Body of pancreas (tissue), 4 donors: ENCODE results near the gene HEATR3. TPM values are rescaled to one million over a fixed set of nuclear protein-coding genes. Genes with fewer than 3 reads are reported as not detected.
A peak's percentile ranks its signal among the peaks of the same experiment; 100 is the strongest.

Source experiments
- ATAC-seq: fragments of 150-250 bp; one replicate; pipeline ENCODE4 v1.9.1; 2016
- DNase-seq, 4 donors: peaks; one replicate each; pipeline ENCODE4 v3.0.0-alpha.2; 2019
- H3K27ac ChIP-seq, 4 donors: fragments of 200-600 bp; sonication (generic); 1 replicate in 3 of 4; 2 replicates in 1 of 4; pipeline versions ENCODE4 v1.5.1 to v1.6.1; 2016 to 2019; ENCODE audit warnings: mild to moderate bottlenecking in 1 of 4, mixed read lengths in 1 of 4, moderate library complexity in 1 of 4
- H3K27me3 ChIP-seq, 2 donors: fragments of 200-600 bp; sonication (generic); one replicate each; pipeline ENCODE4 v1.6.0; 2016; ENCODE audit warnings: mild to moderate bottlenecking in 1 of 2
- H3K36me3 ChIP-seq, 2 donors: fragments of 200-600 bp; sonication (generic); replicated peaks in 1 of 2; 2 replicates each; pipeline ENCODE4 v1.5.1; 2016; ENCODE audit warnings: low read depth in 2 of 2; ENCODE audit not compliant: insufficient read depth in 1 of 2
- H3K4me1 ChIP-seq: fragments of 200-600 bp; sonication (generic); one replicate; pipeline ENCODE4 v1.6.0; 2016
- H3K4me3 ChIP-seq, 2 donors: fragments of 200-600 bp; sonication (generic); 1 replicate in 1 of 2; 2 replicates in 1 of 2; pipeline ENCODE4 v1.5.1; 2016 to 2019
- H3K9me3 ChIP-seq, 3 donors: fragments of 200-600 bp; sonication (generic); 1 replicate in 2 of 3; 2 replicates in 1 of 3; pipeline ENCODE4 v1.5.1; 2016
- CTCF ChIP-seq, 7 experiments: fragments of 450-650 bp in 4 of 7; fragments of 200-600 bp in 3 of 7; sonication (generic) in 3 of 7; IDR thresholded peaks; one replicate each; pipeline ENCODE4 v1.5.1; 2016 to 2019; ENCODE audit warnings: antibody characterized with exemption in 7 of 7
- POLR2A ChIP-seq, 3 donors: fragments of 450-650 bp; IDR thresholded peaks; one replicate each; pipeline ENCODE4 v1.6.1; 2016; ENCODE audit warnings: antibody characterized with exemption in 3 of 3, mild to moderate bottlenecking in 2 of 3
- WGBS, 2 donors: methylation state at CpG; one replicate each; pipeline ENCODE4 v1.1.5; 2017; 5-methylcytosine and 5-hydroxymethylcytosine counted together
- intact Hi-C: fragments of 100-400 bp; cut with DNase I; formaldehyde crosslinking; loops from one replicate; pipeline ENCODE4 v1.15.1; 2023
- total RNA-seq, 2 donors: library from RNA; depleted of rRNA; stranded (reverse); fragments of >200 nt; gene quantifications; one replicate each; pipeline ENCODE4 v1.1.0, GENCODE V29; 2016

HEATR3 gene
- total RNA-seq, 2 donors from 2014 or later = 17.4 to 25.7 TPM

GRCh38 chr16:50038756-50039529 lies 26.8 kb upstream of the HEATR3 start:
- peak overlapping the region in 1 of 4 donors; percentile 56 for H3K27ac ChIP-seq
- intact Hi-C loops = no loop called here
- TF ChIP-seq POLR2A (IDR thresholded peaks at IDR 0.05) = peak in 1 of 3 donors; percentile 9
- TF ChIP-seq CTCF (IDR thresholded peaks at IDR 0.05) = no peak
- peaks cover 17% of the 10 kb centered on the region for H3K4me1 ChIP-seq
- 66 to 80% methylated on average over 5 of the region's 5 CpGs for WGBS, 2 donors
- no peak for ATAC-seq
- no peak overlapping the region for H3K4me3 ChIP-seq
- H3K36me3 ChIP-seq = peaks cover 0 to 3% of the 10 kb centered on the region in 2 donors
- no peaks in the 10 kb centered on the region for H3K9me3 ChIP-seq
- DNase-seq = peak in 2 of 4 donors; percentile 13 to 73
- H3K27me3 ChIP-seq = no peaks in the 10 kb centered on the region

GRCh38 chr16:50040018-50040417 lies 25.8 kb upstream of the HEATR3 start:
- no peak for DNase-seq
- H3K27ac ChIP-seq = no peak overlapping the region

GRCh38 chr16:50040710-50041109 lies 25.1 kb upstream of the HEATR3 start:
- intact Hi-C loops = no loop called here
- peaks cover 10% of the 10 kb centered on the region for H3K4me1 ChIP-seq
- no peak overlapping the region for H3K4me3 ChIP-seq
- ATAC-seq (no peak), DNase-seq (no peak)
- H3K36me3 ChIP-seq = no peaks in the 10 kb centered on the region
- no peaks in the 10 kb centered on the region for H3K9me3 ChIP-seq
- TF ChIP-seq POLR2A (IDR thresholded peaks at IDR 0.05) (no peak), CTCF (IDR thresholded peaks at IDR 0.05) (no peak)
- H3K27ac ChIP-seq = no peak overlapping the region
- no peaks in the 10 kb centered on the region for H3K27me3 ChIP-seq
- whole genome bisulfite sequencing, 2 donors = 32 to 35% methylated on average over 1 of the region's 1 CpG

More at GRCh38 chr16:50040018-50040417, 25.8 kb upstream of the HEATR3 start:
- no peak for TF ChIP-seq POLR2A (IDR thresholded peaks at IDR 0.05)
- TF ChIP-seq CTCF (IDR thresholded peaks at IDR 0.05) = no peak
- intact Hi-C loops = no loop called here
- ATAC-seq = no peak
- Histone ChIP-seq H3K36me3 (peaks cover 0 to 3% of the 10 kb centered on the region in 2 donors), H3K9me3 (no peaks in the 10 kb centered on the region), H3K4me1 (peaks cover 17% of the 10 kb centered on the region), H3K4me3 (no peak overlapping the region), H3K27me3 (no peaks in the 10 kb centered on the region)
- WGBS, 2 donors = 42 to 53% methylated on average over 3 to 8 of the region's 8 CpGs

- H3K4me1 ChIP-seq = peaks cover 1% of the 10 kb centered on the region
- intact Hi-C loops = no loop called here
- no peak for TF ChIP-seq CTCF (IDR thresholded peaks at IDR 0.05)
- TF ChIP-seq POLR2A (IDR thresholded peaks at IDR 0.05) = no peak
- H3K27me3 ChIP-seq = no peaks in the 10 kb centered on the region
- H3K4me3 ChIP-seq = no peak overlapping the region
- H3K36me3 ChIP-seq = no peaks in the 10 kb centered on the region
- WGBS, 2 donors = 75 to 81% methylated on average over 5 of the region's 5 CpGs
- no peaks in the 10 kb centered on the region for H3K9me3 ChIP-seq
- H3K27ac ChIP-seq = no peak overlapping the region
- ATAC-seq = no peak
- no peak for DNase-seq
Observed at GRCh38 chr16:50043358-50043757, 22.4 kb upstream of the HEATR3 start.

- ATAC-seq = no peak
- no peak for DNase-seq
- Histone ChIP-seq H3K36me3 (no peaks in the 10 kb centered on the region), H3K4me1 (no peaks in the 10 kb centered on the region), H3K27me3 (no peaks in the 10 kb centered on the region), H3K9me3 (no peaks in the 10 kb centered on the region), H3K27ac (no peak overlapping the region), H3K4me3 (no peak overlapping the region)
- WGBS, 2 donors = 27 to 28% methylated on average over 4 of the region's 4 CpGs
- TF ChIP-seq POLR2A (IDR thresholded peaks at IDR 0.05) = no peak
- no peak for TF ChIP-seq CTCF (IDR thresholded peaks at IDR 0.05)
- intact Hi-C loops = no loop called here
Observed at GRCh38 chr16:50045412-50045811, 20.4 kb upstream of the HEATR3 start.
